ENCODE data around the gene CST9.
A peak's percentile ranks its signal among the peaks of the same experiment; 100 is the strongest.
"Not testable (repeated sequence)": the region's sequence is repeated elsewhere in the genome, so short reads cannot be mapped to it uniquely, and the experiment has no call there.

The CST9 gene

DNA sequence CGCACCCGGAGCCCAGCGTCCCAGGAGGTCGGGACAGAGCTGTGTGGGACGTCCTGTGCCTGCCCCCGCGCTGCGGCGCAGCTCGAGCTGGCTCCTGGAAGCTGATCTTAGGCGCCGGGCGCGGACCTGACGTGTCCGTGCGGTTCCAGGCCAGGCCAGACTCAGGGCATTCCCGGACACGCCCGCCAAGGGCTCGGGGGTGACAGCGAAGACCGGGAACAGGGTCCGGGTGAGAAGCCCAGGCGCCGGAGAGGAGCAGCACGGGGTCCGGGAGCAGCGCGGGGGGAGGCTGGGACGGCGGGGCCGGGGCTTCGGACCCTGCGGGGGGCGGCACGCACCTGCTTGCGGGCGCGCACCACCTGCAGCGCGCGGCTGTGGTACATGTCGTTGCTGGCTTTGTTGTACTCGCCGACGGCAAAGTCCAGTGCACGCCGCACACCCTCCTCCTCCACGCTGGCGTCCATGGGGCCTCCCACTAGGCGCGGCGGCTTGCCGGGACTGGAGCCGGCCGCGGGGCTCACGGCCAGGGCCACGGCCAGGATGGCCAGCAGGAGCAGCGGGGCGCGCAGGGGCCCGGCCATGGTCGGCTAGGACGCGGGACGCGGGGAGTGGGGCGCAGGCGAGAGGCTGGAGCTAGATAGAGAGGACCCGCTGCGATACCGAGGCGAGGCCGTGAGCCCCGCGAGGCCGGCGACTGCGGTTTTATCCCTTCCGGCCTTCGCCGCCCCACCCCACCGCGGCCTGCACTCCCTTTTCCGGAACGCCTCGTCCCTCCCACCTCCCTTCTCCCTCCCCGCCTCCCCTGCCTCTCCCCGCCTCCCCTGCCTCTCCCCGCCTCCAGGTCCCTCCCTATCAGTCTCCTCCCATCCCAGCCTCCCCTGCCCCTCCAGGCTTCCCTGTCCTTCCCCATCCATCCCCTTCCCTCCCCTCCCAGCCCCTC, 31.8 kb upstream of the CST9 start, which contains the start of gene CST3:
TSS of gene CST3 (minus strand) at position 674 of the 940 bp plus-strand sequence. CDS start at position 581, 93 bp downstream.
- DNase-seq = peak; percentile 79

DNA sequence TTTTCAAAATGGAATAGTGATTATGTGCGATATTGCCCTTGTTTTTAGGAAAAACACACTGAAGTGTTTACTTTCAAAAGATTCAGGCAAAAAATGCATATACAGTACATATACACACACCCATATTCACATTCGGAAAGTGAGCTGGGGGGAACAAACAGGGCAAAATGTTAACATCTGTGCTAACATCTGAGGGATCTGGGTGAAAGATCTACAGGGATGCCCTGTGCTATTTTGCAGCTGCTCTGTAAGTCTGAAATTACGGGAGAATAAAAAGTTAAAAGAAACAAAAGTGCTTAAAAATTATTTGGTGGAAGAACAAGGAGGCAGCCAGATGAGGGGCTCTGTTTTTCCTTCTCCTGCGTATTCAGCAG, 31.2 kb upstream of the CST9 start:
- no peak for DNase-seq

DNA sequence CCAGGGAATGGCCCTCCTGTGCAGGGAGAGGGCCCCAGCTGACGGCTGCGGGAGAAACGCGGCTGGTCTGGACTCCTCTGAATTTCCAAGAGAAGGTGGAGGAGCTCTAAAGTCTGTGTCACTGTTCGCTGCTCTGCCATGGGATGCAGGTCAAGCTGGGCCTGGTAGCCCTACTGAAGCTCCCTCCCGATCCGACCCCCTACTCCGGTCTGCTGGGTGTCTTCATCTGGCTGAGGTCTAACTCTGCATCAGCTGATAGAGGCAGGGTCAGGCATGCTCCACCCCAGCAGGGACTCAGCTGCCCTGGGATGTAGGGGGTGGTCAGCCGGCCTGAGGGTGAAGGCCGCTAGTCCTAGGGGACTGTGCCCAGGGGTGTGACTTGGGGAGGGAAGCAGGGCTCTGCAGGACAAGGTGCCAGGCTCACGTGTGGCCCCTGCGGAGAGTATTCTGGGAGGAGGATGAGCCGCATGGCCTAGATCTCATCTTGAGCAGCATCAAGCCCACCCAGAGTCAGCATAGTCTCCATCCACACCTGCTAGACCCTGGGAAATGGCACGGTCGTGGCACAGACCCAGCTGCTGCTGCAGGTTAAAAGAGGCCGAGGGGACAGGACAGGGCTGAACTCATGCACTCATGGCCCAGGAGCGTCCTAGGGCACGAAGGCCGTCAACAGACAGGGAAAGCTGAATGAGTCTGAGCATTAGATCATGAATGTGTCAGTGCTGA, 30.6 kb upstream of the CST9 start:
- DNase-seq = no peak

DNA sequence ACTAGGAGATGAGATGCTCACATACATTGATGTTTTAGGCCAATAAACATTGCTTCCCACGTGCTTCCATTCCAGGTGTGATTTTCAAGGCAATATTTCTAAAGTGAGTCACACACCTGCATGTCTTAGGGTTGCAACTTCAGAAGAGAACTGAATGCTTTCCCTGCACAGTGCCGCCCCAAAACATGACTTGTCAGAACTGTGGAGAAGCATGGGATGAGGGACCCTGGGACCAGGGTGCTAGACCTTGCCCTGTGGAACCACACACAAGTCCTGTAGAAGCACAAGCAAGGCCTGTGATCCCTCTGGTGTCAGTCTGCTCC, 30.0 kb upstream of the CST9 start:
- DNase-seq = not testable (repeated sequence)

DNA sequence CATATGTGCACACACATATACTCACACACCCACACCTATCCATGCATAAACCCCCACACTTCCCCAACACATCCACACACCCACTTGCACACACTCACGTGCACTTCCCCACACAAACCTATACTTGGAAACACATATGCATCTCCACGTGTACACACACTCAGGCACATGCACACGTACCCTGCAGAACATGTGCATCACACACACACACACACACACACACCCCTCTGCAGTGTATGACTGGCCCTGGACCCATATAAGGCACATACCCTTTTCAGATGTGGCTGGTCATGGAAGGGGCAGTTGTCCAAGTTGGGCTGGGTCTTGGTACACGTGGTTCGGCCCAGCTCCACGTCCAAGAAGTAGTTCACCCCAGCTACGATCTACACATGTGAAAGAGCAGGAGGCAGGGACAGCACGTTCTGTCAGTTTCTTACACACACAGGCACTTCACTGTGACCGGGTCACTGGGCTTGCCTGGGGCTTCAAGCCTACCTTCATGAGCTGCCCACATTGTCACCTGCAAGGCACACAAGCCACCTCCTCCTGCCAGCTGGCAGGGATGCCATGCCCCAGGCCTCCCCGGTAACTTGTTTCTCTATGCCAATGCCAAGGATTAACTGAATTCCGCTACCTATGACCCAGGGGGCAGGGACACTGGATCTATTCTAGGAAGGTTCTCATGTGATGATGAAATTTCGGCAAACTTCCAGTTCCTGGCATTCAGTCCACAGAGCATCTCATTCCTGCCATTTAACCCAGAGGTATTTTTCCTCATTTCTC, 29.5 kb upstream of the CST9 start:
- DNase-seq = no peak

DNA sequence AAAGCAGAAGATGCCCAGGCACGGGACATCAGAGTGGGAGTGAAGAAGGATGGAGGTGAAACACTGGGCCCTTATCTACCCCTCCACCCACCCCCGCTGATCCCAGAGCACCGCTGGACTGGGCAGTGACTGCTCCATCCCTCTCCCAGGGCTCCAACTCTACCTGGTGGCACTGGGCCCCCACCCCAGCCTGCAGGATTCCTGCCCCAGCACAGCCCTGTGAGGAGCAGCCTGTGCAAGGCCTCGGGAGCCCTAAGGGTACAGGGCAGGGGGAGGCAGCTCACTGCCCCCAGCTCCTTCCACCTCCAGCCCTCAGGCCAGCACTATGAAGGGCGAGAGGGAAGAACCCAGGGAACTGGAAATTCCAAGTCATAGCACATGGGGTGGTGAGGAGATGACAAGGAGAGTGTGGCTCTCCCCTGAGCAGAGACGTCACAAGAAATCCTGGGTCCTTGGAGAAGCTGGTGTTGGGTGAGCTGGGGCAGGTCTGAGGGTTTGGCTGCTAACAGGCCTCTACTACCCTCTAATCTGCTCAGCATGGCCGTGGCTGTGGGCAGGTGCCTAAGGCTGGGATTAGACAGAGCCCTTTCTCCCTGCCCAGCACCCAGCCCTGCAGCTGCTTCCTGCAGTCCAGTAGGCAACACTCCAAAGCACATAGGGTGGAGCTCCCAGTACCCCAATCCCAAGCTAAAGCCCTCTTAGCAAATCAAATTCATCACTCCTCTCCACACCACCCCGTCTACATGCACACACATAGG, 28.5 kb upstream of the CST9 start:
- no peak for DNase-seq

DNA sequence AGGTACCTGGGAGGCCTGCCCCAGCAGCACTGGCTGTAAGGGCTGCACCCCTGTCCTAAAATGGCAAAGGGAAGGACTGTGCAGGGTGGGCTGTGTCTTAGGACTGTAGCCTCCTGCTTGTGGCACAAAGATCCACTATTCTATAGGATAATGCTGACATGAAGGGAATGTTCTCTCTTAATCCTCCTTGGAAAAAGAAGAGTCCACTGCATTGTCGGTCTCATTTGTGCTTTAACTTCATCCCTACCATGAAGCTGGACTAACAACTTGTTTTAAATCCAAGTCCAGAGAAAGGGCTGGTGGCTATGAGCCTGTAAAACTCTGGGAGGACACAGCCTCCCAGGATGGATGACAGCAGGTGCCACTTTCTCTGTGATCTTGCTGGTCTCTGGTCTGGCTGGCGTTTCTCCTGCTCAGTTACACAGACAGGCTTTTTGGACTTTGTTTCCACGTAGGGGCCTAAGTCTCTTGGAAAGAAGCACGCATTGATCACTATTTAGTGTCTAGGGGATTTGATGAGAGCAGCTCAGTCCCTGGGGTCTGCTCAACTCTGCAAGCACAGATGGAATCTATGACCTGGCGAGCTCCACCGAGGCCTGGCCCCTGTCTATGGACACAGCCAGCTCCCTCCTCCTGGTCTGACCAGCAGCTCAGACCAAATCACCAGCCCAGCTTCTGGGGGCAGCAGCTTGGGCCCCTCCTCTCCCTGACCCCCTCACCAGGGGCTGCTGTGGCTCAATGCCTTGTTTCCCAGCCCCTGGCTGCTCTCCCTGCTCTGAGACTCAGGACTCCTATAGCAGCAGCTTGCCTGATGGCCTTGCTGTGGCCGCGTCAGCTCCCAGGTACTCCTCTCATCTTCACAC, 27.2 kb upstream of the CST9 start:
- no peak for DNase-seq

DNA sequence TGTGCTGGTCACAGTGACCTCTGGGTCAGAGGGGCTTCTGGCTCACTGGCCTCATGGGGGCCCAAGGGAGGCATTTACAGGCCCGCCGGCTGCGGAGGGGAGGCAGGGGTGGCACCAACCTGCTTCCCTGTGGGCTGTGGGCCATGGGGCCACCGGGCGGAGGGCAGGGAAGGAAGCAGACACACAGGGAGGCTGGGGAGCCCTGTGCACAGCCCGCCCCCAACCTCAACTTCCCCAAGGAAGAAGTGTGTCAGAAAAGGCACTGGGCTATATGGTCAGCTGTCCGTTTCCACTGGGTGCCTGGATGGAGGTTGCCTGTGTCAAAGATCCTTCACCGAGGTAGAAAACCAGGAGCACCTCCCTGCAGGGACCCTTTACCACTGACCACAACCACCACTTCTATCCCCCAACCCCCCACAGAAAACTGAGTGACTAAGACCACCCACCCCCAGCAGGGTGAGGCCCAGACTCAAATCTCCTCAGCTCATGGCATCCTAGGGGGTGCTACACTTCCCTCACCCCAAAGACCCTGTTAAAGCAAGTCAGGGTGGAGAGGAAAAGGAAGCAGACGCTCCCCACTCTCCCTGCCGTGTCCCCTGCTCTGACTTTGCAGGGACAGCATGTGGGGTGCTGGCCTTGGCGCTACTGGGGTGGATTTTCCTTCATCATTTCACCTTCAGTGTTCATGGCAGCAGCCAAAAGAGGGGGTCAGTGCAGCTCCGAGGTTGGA, 26.4 kb upstream of the CST9 start:
- no peak for DNase-seq

- DNase-seq = no peak
Observed at GRCh38 chr20:23631226-23631822, 25.6 kb upstream of the CST9 start.

- no peak for DNase-seq
Observed at GRCh38 chr20:23630392-23630849, 24.7 kb upstream of the CST9 start.

DNA sequence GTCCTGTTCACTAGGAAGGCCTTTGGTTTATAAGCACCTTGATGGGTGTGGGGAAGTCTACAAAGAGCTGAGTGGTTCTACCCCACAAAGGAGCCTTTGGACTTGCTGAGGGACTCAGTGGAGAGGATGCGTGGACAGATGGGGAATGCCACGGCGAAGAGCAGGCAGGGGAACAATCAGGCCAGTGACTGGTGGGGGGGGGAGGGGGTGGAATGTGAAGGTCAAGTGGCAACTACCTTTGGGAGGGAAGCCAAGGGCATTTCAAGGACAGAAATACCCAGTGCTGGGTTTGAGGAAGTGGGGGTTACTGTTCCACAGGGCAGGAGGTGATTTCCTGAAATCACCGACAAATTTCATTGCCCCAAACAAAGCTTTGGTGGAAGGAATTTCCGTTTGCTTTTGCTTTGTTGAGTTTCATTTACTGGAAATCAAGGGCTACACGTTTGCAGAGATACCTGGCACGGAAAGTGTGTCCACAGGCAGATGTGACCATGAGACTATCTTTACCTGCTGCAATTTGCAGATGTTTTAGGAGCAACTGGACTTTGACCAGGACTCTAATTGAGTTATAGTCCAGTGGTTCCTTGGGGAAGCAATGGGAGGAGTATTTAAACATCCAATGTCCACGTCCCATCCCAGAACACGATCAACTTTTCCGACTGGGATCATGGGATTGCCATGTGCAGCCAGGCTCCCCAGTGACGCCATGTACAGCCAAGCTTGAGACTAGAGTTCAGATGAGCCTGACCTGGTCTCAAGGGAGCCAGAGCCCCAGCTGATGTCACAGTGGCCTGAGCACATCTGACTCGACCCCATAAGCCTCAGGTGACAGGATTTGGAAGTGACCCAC, 24.1 kb upstream of the CST9 start:
- DNase-seq = no peak

DNA sequence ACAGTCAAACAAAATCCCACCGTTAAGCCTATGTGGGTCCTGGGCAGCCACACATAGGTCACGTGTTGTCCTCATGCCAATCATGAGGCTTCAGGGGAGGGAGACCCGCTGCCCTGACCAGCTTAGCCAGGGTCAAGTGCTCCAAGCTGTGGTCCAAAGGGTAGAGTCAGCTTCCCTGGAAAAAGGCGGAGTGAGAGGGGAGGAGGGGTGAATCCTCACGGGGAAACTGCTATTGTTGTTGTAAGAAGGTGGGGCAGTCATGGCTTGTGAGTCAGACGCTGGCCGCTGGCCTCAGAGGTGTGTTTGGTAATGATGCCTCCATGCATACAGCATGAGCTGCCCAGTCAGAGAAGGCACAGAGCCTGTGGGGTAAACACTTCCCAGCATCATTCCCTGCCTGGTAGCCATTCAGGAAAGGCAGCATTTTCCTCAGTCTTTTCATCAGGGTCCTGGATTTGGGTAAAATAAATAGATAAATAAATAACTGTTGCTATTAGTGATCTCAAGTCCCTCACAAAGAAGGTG, 23.4 kb upstream of the CST9 start:
- DNase-seq = no peak

GRCh38 chr20:23628402-23629016, 22.8 kb upstream of the CST9 start:
- no peak for DNase-seq

DNA sequence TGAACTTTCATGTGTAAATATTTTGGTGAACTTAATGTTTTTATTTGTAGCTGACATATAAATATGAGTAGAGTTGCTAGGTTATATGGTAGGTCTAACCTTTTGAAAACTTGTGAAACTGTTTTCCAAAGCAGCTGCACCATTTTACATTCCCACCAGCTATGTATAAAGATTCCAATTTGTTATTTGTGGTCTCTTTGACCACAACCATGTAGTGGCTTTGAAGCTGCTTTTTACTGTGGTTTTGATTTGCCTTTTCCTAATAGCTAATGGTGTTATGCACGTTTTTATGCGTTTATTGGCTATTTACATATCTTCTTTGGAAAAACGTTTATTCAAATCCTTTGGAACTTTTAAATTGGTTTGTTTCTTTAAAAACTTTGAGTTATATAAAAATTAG, 21.8 kb upstream of the CST9 start:
- no peak for DNase-seq

- DNase-seq = no peak
Observed at GRCh38 chr20:23626040-23626620, 20.4 kb upstream of the CST9 start.

- DNase-seq = no peak
Observed at GRCh38 chr20:23625236-23625964, 19.7 kb upstream of the CST9 start.

DNA sequence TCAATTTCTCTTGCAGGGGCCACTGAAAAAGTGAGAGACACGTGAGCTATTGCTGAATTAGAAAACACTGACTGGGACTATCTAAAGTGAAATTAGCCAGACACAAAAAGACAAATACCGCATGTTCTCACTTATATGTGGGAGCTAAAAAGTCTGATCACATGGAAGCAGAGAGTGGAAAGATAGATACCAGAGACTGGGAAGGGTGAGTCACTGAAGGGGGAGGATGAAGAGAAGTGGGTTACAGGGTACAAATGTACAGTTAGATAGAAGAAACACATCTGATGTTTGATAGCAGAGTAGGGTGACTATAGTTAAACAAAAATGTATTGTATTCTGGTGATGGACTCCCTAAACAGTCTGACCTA, 18.6 kb upstream of the CST9 start:
- DNase-seq = no peak
